Fibroblast of peridontal ligament (primary cell): ENCODE data around the gene SHISA8.
"Not testable (repeated sequence)": the region's sequence is repeated elsewhere in the genome, so short reads cannot be mapped to it uniquely, and the experiment has no call there.

Experiments used
- DNase-seq: peaks from one replicate; pipeline ENCODE4 v3.0.0-alpha.2; 2010; ENCODE audit errors: extremely low read depth

Gene SHISA8

GRCh38 chr22:41915035-41915785 lies at the start of gene SHISA8:
Gene SHISA8, minus strand, starts transcription at chr22:41915074. Its CDS starts 407 bp downstream, at chr22:41914667.
- no peak for DNase-seq

GRCh38 chr22:41964112-41964491 lies 49.2 kb upstream of the SHISA8 start:
- no peak for DNase-seq

GRCh38 chr22:41963453-41964111 lies 48.7 kb upstream of the SHISA8 start:
- DNase-seq = peak; percentile 73

- no peak for DNase-seq
Measured at GRCh38 chr22:41957941-41958556, 43.2 kb upstream of the SHISA8 start.

GRCh38 chr22:41952713-41953112 lies 37.8 kb upstream of the SHISA8 start:
- DNase-seq = no peak

GRCh38 chr22:41951898-41952474 lies 37.1 kb upstream of the SHISA8 start, which contains the start of gene SMIM45:
Gene SMIM45, plus strand, starts transcription at chr22:41952150.
- no peak for DNase-seq

GRCh38 chr22:41949297-41949965 lies 34.6 kb upstream of the SHISA8 start:
- no peak for DNase-seq

GRCh38 chr22:41948928-41949296 lies 34.0 kb upstream of the SHISA8 start:
- DNase-seq = not testable (repeated sequence)

GRCh38 chr22:41948142-41948541 lies 33.3 kb upstream of the SHISA8 start:
- DNase-seq = no peak

GRCh38 chr22:41947424-41948080 lies 32.7 kb upstream of the SHISA8 start:
- no peak for DNase-seq

GRCh38 chr22:41946629-41947423 lies 32.0 kb upstream of the SHISA8 start, which contains the start of gene CENPM:
Gene CENPM, minus strand, starts transcription at chr22:41947152. Its CDS starts 76 bp downstream, at chr22:41947076.
- DNase-seq = peak; percentile 88

- peak; percentile 8 for DNase-seq
Measured at GRCh38 chr22:41943661-41944209, 28.9 kb upstream of the SHISA8 start.

- DNase-seq = peak; percentile 98
Measured at GRCh38 chr22:41940832-41941765, 26.2 kb upstream of the SHISA8 start.

GRCh38 chr22:41939981-41940831 lies 25.3 kb upstream of the SHISA8 start:
- DNase-seq = no peak

- no peak for DNase-seq
Measured at GRCh38 chr22:41936894-41937169, 22.0 kb upstream of the SHISA8 start.

- DNase-seq = no peak
Measured at GRCh38 chr22:41935509-41935908, 20.6 kb upstream of the SHISA8 start.

- DNase-seq = no peak
Measured at GRCh38 chr22:41935015-41935351, 20.1 kb upstream of the SHISA8 start.

- DNase-seq = no peak
Measured at GRCh38 chr22:41934284-41935014, 19.6 kb upstream of the SHISA8 start.
